Naive thymus-derived CD8-positive, alpha-beta T cell (primary cell): Measurements from ENCODE around the gene ZNF521. TPM values are rescaled to one million over a fixed set of nuclear protein-coding genes. Genes with fewer than 3 reads are reported as not detected.
"Not testable (repeated sequence)": the region's sequence is repeated elsewhere in the genome, so short reads cannot be mapped to it uniquely, and the experiment has no call there.

Source experiments
- ATAC-seq, 2 donors: fragments of 150-1000 bp; cut with Tn5 transposase in 1 of 2; sonication (Bioruptor Pico), chemical (Tn5 transposase) in 1 of 2; 1 replicate in 1 of 2; 2 replicates in 1 of 2; pipeline ENCODE4 v1.10.0; 2021; ENCODE audit warnings: mild to moderate bottlenecking in 2 of 2, moderate library complexity in 2 of 2
- POLR2A ChIA-PET: fragments of 350-600 bp; sonication (Branson Sonifier 250); formaldehyde crosslinking; loops from one replicate; lab custom pipeline; 2021; ENCODE audit warnings: antibody characterized with exemption; lab: Charles Lee
- DNase-seq, 10 donors: peaks; one replicate each; pipeline versions ENCODE4 v3.0.0 to v3.0.0-alpha.2; 2020 to 2022
- H3K27ac Mint-ChIP-seq, 10 donors: one replicate each; pipeline ENCODE4 v1.8.0; 2020 to 2022; ENCODE audit warnings: mild to moderate bottlenecking in 10 of 10, mixed read lengths in 10 of 10, moderate library complexity in 4 of 10, inconsistent platforms in 1 of 10
- H3K27me3 Mint-ChIP-seq, 5 donors: one replicate each; pipeline ENCODE4 v1.8.0; 2021 to 2022; ENCODE audit warnings: mixed read lengths in 5 of 5
- H3K36me3 Mint-ChIP-seq, 3 donors: one replicate each; pipeline ENCODE4 v1.8.0; 2020 to 2022; ENCODE audit warnings: mixed read lengths in 3 of 3, mild to moderate bottlenecking in 2 of 3, inconsistent platforms in 1 of 3
- H3K4me1 Mint-ChIP-seq, 4 donors: one replicate each; pipeline ENCODE4 v1.8.0; 2021 to 2022; ENCODE audit warnings: mixed read lengths in 4 of 4
- H3K4me3 Mint-ChIP-seq, 10 donors: one replicate each; pipeline ENCODE4 v1.8.0; 2020 to 2022; ENCODE audit warnings: mild to moderate bottlenecking in 10 of 10, mixed read lengths in 10 of 10, moderate library complexity in 6 of 10, inconsistent platforms in 1 of 10
- H3K9me3 Mint-ChIP-seq, 9 donors: one replicate each; pipeline ENCODE4 v1.8.0; 2020 to 2022; ENCODE audit warnings: mixed read lengths in 9 of 9, mild to moderate bottlenecking in 3 of 9, inconsistent platforms in 1 of 9, moderate library complexity in 1 of 9
- polyA plus RNA-seq, 3 donors: library from polyadenylated mRNA; unstranded; fragments of 300-500 nt; fragmentation: Illumina TruSeq; gene quantifications; one replicate each; pipeline ENCODE4 v1.2.3, GENCODE V29; 2021
- total RNA-seq, 8 experiments: library from RNA in 2 of 8; stranded (reverse) in 2 of 8; gene quantifications; one replicate each; pipeline ENCODE4 v1.2.3 and lab custom pipeline; 2021 to 2026

Gene ZNF521
- total and polyA plus RNA-seq, 5 experiments from 2014 or later: 0.62 TPM; not detected in 4

- H3K9me3 Mint-ChIP-seq: peaks cover 0 to 11% (median 0%) of the 10 kb centered on the region in 9 donors
- H3K27ac Mint-ChIP-seq: no peak overlapping the region
- POLR2A ChIA-PET: no interaction called here
- H3K4me3 Mint-ChIP-seq: no peak overlapping the region
- no peaks in the 10 kb centered on the region for H3K36me3 Mint-ChIP-seq
- no peak for ATAC-seq
- H3K27me3 Mint-ChIP-seq: peaks cover 0 to 14% (median 4%) of the 10 kb centered on the region in 5 donors
- DNase-seq: no peak
- H3K4me1 Mint-ChIP-seq: no peaks in the 10 kb centered on the region
Measured at GRCh38 chr18:25047983-25048382, 304.0 kb downstream of the ZNF521 start.

DNA sequence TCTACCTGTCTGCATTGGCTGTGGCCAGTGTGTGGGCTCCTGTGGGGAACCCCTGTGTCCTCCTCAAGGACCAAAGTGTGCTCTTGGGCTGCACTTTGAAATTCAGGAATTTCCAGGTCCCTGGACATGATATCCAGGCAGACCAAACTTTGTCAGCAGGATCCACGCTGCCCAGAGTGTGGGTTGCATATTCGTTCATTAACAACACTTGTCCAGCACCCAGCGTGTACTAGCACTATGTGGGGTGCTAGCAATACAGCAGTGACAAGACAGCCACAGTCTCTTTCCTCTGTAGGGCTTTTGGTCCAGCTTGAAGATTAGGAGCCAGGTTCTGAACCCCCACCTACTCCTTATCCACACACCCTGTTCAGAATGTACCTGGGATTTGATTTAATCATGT is 304.5 kb downstream of the ZNF521 start:
- no peak for ATAC-seq
- no peak for DNase-seq
- POLR2A ChIA-PET: no interaction called here
- Mint-ChIP-seq H3K9me3 (peaks cover 0 to 11% (median 0%) of the 10 kb centered on the region in 9 donors), H3K36me3 (no peaks in the 10 kb centered on the region), H3K27me3 (peaks cover 2 to 16% (median 4%) of the 10 kb centered on the region in 5 donors), H3K4me3 (no peak overlapping the region), H3K4me1 (no peaks in the 10 kb centered on the region), H3K27ac (no peak overlapping the region)

GRCh38 chr18:25044694-25045093 is 307.3 kb downstream of the ZNF521 start:
- DNase-seq: no peak
- Mint-ChIP-seq H3K4me1 (no peaks in the 10 kb centered on the region), H3K27me3 (peaks cover 3 to 18% (median 6%) of the 10 kb centered on the region in 5 donors), H3K4me3 (no peak overlapping the region), H3K9me3 (peaks cover 0 to 11% (median 0%) of the 10 kb centered on the region in 9 donors), H3K36me3 (no peaks in the 10 kb centered on the region), H3K27ac (no peak overlapping the region)
- no peak for ATAC-seq
- POLR2A ChIA-PET: no interaction called here

DNA sequence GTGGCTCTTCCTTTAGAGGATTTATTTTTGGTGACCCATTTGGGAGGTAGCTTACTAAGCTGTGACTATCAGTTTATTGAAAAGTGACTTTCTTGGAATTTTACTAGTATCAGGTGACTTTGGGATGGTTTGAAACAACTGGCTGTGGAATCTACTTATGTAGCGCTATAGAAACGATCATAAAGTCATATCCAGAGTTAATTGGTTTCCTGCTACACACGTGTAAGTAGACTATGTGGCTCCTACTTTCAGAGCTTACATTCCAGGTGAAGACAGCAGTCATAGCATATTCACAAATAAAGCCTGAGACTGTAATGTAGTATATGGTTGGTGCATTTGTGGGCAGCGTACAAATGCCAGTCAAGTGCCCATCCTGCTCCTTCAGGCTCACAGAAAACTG is 308.9 kb downstream of the ZNF521 start:
- POLR2A ChIA-PET: no interaction called here
- no peak overlapping the region for H3K4me3 Mint-ChIP-seq
- no peaks in the 10 kb centered on the region for H3K4me1 Mint-ChIP-seq
- H3K27ac Mint-ChIP-seq: no peak overlapping the region
- ATAC-seq: no peak
- H3K36me3 Mint-ChIP-seq: no peaks in the 10 kb centered on the region
- no peak for DNase-seq
- H3K27me3 Mint-ChIP-seq: peaks cover 3 to 23% (median 8%) of the 10 kb centered on the region in 5 donors
- peaks cover 0 to 11% (median 0%) of the 10 kb centered on the region in 9 donors for H3K9me3 Mint-ChIP-seq

GRCh38 chr18:25042641-25043051 is 309.3 kb downstream of the ZNF521 start:
- POLR2A ChIA-PET: no interaction called here
- Mint-ChIP-seq H3K27ac (no peak overlapping the region), H3K4me3 (no peak overlapping the region), H3K4me1 (no peaks in the 10 kb centered on the region), H3K27me3 (peaks cover 3 to 23% (median 8%) of the 10 kb centered on the region in 5 donors), H3K36me3 (no peaks in the 10 kb centered on the region), H3K9me3 (peaks cover 0 to 11% (median 0%) of the 10 kb centered on the region in 9 donors)
- no peak for DNase-seq
- ATAC-seq: no peak

- POLR2A ChIA-PET: no interaction called here
- Mint-ChIP-seq H3K4me1 (no peaks in the 10 kb centered on the region), H3K36me3 (peaks cover 0 to 2% (median 0%) of the 10 kb centered on the region in 3 donors), H3K27me3 (peaks cover 0 to 27% (median 9%) of the 10 kb centered on the region in 5 donors), H3K27ac (no peak overlapping the region), H3K9me3 (peaks cover 0 to 11% (median 0%) of the 10 kb centered on the region in 9 donors), H3K4me3 (no peak overlapping the region)
- ATAC-seq (no peak), DNase-seq (no peak)
Measured at GRCh38 chr18:25039781-25040180, 312.2 kb downstream of the ZNF521 start.

- Mint-ChIP-seq H3K36me3 (peaks cover 0 to 2% (median 0%) of the 10 kb centered on the region in 3 donors), H3K4me3 (no peak overlapping the region), H3K27ac (no peak overlapping the region), H3K27me3 (peaks cover 0 to 15% (median 3%) of the 10 kb centered on the region in 5 donors), H3K9me3 (peaks cover 0 to 4% (median 0%) of the 10 kb centered on the region in 9 donors), H3K4me1 (no peaks in the 10 kb centered on the region)
- POLR2A ChIA-PET: no interaction called here
- DNase-seq (no peak), ATAC-seq (no peak)
Measured at GRCh38 chr18:25038261-25038660, 313.7 kb downstream of the ZNF521 start.

- Mint-ChIP-seq H3K27ac (no peak overlapping the region), H3K9me3 (peaks cover 0 to 16% (median 4%) of the 10 kb centered on the region in 9 donors), H3K36me3 (peaks cover 0 to 2% (median 0%) of the 10 kb centered on the region in 3 donors), H3K4me3 (no peak overlapping the region), H3K4me1 (peaks cover 0 to 2% (median 0%) of the 10 kb centered on the region in 4 donors), H3K27me3 (peaks cover 1 to 22% (median 6%) of the 10 kb centered on the region in 5 donors)
- POLR2A ChIA-PET: no interaction called here
- ATAC-seq (no peak), DNase-seq (no peak)
Measured at GRCh38 chr18:25033747-25034471, 318.1 kb downstream of the ZNF521 start.

DNA sequence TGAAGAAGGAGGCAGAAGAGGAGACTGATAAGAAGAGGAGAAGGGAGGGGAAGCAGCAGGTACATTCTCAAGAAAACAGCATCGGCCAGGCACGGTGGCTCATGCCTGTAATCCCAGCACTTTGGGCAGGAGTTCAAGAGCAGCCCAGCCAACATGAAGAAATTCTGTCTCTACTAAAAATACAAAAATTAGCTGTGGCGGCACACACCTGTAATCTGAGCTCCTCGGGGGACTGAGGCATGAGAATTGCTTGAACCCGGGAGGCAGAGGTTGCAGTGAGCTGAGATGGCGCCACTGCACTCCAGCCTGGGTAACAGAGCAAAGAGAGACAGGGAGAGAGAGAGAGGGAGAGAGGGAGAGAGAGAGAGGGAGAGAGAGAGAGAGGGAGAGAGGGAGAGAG is 318.8 kb downstream of the ZNF521 start:
- H3K27ac Mint-ChIP-seq, DNase-seq, POLR2A ChIA-PET, H3K4me3 Mint-ChIP-seq, H3K4me1 Mint-ChIP-seq, ATAC-seq, H3K36me3 Mint-ChIP-seq: not testable (repeated sequence)
- H3K9me3 Mint-ChIP-seq: peaks cover 0 to 16% (median 4%) of the 10 kb centered on the region in 9 donors
- peaks cover 1 to 22% (median 6%) of the 10 kb centered on the region in 5 donors for H3K27me3 Mint-ChIP-seq

DNA sequence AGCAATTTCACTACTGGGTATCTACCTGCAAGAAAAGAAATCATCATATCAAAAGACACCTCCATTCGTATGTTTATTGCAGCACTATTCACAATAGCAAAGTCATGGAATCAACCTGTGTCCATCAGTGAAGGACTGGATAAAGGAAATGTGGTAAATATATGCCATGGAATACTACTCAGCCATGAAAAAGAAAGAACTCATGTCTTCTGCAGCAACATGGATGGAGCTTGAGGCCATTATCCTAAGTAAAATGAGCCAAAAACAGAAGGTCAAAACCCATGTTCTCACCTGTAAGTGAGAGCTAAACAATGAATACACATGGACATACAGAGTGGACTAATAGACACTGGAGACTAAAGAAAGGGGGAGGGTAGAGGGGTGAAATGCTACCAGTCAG is 322.2 kb downstream of the ZNF521 start:
- Mint-ChIP-seq H3K27ac (no peak overlapping the region), H3K27me3 (peaks cover 0 to 22% (median 7%) of the 10 kb centered on the region in 5 donors), H3K36me3 (no peaks in the 10 kb centered on the region), H3K9me3 (peaks cover 0 to 14% (median 5%) of the 10 kb centered on the region in 9 donors), H3K4me1 (peaks cover 0 to 2% (median 0%) of the 10 kb centered on the region in 4 donors), H3K4me3 (no peak overlapping the region)
- POLR2A ChIA-PET: no interaction called here
- ATAC-seq (no peak), DNase-seq (no peak)

DNA sequence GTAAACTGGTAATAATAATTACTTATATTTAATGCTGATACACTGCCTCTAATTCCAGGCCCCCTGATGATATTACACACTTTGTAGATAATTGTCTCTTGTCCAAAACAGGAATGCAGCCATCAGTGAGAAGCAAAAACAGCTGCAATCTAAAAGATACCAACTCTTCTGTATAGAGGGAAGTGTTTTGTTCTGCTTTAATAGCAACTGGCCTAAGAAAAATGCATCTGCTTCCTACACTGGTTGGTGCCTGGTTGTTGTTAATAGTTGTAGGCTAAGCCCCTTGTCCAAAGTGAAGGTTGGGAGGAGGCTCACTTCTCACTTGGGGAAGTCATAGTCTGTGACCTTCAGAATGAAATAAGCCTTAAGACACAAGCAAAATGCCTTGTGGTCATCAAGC is 332.0 kb downstream of the ZNF521 start:
- ATAC-seq: no peak
- Mint-ChIP-seq H3K9me3 (peaks cover 0 to 14% (median 6%) of the 10 kb centered on the region in 9 donors), H3K27ac (no peak overlapping the region), H3K4me1 (no peaks in the 10 kb centered on the region), H3K27me3 (peaks cover 0 to 10% (median 2%) of the 10 kb centered on the region in 5 donors), H3K36me3 (no peaks in the 10 kb centered on the region), H3K4me3 (no peak overlapping the region)
- DNase-seq: no peak
- POLR2A ChIA-PET: no interaction called here

DNA sequence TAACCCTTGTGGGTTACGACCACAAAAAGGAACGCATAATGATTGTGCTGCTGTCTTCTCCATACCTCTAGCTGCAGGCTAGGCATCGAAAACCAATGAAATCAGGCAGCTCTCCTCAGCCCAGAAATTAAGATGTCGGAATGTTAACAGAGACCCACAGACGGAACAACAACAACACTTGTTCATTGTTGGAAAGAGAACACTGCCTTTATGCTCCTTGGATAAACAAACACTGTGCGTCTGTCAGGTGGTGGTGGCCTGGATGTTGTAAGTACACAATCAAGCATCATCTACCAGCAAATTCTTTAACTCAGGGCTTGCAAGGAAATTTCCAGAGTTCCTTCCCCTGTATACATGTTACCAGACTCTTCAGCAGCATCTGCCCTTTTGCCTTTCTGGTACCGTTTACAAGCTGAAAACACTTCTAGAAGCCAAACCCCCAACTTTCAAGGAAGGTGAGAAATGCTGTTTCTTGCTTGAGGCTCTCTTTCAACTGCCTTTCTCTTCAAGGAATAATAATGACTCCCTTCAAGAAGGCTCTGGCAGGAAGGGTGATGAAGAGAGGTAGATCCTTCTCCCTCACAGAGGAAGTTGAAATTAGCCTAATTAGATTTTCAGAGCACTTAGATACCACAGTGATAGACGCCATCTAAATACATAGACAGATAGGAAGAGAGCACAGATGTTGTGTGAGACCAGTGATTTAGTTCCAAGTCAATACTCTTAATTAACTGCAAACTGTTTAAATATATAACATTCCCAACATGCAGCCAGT is 332.7 kb downstream of the ZNF521 start:
- DNase-seq (no peak), ATAC-seq (no peak)
- Mint-ChIP-seq H3K36me3 (no peaks in the 10 kb centered on the region), H3K9me3 (peaks cover 0 to 14% (median 6%) of the 10 kb centered on the region in 9 donors), H3K27me3 (peaks cover 0 to 12% (median 2%) of the 10 kb centered on the region in 5 donors), H3K27ac (peak overlapping the region in 1 of 10 donors; percentile 20), H3K4me3 (no peak overlapping the region), H3K4me1 (no peaks in the 10 kb centered on the region)
- POLR2A ChIA-PET: no interaction called here

- ATAC-seq (no peak), DNase-seq (no peak)
- Mint-ChIP-seq H3K4me1 (no peaks in the 10 kb centered on the region), H3K9me3 (peaks cover 0 to 10% (median 2%) of the 10 kb centered on the region in 9 donors), H3K4me3 (no peak overlapping the region), H3K27me3 (peaks cover 0 to 12% (median 2%) of the 10 kb centered on the region in 5 donors), H3K27ac (no peak overlapping the region), H3K36me3 (no peaks in the 10 kb centered on the region)
- POLR2A ChIA-PET: no interaction called here
Measured at GRCh38 chr18:25016666-25017065, 335.3 kb downstream of the ZNF521 start.
